ENCODE data around the gene CA10. TPM values are rescaled to one million over a fixed set of nuclear protein-coding genes. Genes with fewer than 3 reads are reported as not detected.

CA10 gene
- total RNA-seq, 1 donor from 2014 or later = 10.4 TPM

DNA sequence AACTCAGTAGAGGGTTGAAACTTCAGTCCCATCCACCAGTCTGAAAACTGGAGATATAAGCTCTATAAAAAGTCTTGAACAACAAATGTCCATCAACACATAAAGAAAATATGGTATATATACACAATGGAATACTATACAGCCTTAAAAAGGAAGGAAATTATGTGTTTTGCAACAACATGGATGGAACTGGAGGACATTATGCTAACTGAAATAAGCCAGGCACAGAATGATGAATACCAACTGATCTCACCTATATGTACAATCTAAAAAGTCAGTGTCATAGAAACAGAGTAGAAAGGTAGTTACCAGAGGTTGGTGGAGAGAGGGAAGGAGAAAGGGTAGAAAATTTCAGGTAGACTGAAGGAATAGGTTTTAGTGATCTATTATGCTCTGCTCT lies 438.1 kb downstream of the CA10 start:
- no peaks in the 10 kb centered on the region for H3K9me3 ChIP-seq (ENCODE audit: control insufficient read depth in 3 of 3, low read length in 3 of 3)
- H3K27ac ChIP-seq (ENCODE audit: low read depth, low read length) = no peak overlapping the region
- H3K4me1 ChIP-seq (ENCODE audit: control insufficient read depth in 3 of 3, insufficient read depth in 3 of 3, low read length in 3 of 3) = no peaks in the 10 kb centered on the region
- H3K4me3 ChIP-seq (ENCODE audit: low read length in 3 of 3) = no peak overlapping the region
- H3K36me3 ChIP-seq (ENCODE audit: control insufficient read depth in 3 of 3, insufficient read depth in 3 of 3, low read length in 3 of 3) = no peaks in the 10 kb centered on the region
- no peak overlapping the region for H3K9ac ChIP-seq (ENCODE audit: low read depth in 1 of 3, low read length in 3 of 3)
- no peaks in the 10 kb centered on the region for H3K27me3 ChIP-seq (ENCODE audit: control insufficient read depth in 3 of 3, insufficient read depth in 3 of 3, low read length in 3 of 3)

DNA sequence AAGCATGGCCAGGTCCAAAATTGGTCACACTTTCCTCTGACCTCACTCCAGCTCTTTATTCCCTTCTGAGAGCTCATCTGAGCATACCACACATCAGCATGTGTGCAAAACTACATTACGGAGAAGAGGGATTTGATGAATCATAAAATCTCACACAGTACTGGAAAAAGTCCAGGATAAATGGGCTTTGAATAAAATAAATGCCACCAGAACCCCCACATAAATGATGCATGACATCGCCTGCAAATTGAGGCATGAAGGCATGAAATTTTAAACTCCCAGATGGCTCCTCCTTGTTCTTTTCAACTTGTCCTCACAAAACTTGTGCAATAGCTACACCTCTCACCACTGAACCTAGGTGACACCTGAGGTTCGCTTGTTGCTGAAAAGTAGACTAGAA lies 439.5 kb downstream of the CA10 start:
- H3K9ac ChIP-seq (ENCODE audit: low read depth in 1 of 3, low read length in 3 of 3) = no peak overlapping the region
- no peak overlapping the region for H3K27ac ChIP-seq (ENCODE audit: low read depth, low read length)
- no peaks in the 10 kb centered on the region for H3K4me1 ChIP-seq (ENCODE audit: control insufficient read depth in 3 of 3, insufficient read depth in 3 of 3, low read length in 3 of 3)

DNA sequence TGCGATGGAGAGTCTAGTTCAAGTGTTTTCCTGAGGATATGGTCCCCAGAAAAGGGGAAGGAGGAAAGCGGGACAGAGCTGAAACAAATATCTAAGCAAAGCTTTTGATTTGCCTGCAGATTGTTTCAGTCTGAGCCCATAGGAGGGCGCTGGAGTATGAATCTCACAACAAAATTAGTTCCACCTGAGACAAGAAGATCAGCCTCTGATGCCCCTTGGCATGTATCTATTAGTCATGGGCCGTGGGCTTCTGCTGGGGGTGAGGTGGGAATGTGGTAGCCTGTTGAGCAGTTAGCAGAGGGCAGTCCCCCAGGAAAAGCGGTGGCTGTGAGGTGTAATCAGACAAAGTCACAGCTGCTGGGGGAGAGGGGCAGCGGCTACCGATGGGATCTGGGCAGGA lies 446.9 kb downstream of the CA10 start:
- H3K9me3 ChIP-seq (ENCODE audit: control insufficient read depth in 3 of 3, low read length in 3 of 3) = no peaks in the 10 kb centered on the region
- no peaks in the 10 kb centered on the region for H3K36me3 ChIP-seq (ENCODE audit: control insufficient read depth in 3 of 3, insufficient read depth in 3 of 3, low read length in 3 of 3)
- no peak overlapping the region for H3K27ac ChIP-seq (ENCODE audit: low read depth, low read length)
- no peak overlapping the region for H3K4me3 ChIP-seq (ENCODE audit: low read length in 3 of 3)
- no peak overlapping the region for H3K9ac ChIP-seq (ENCODE audit: low read depth in 1 of 3, low read length in 3 of 3)
- no peaks in the 10 kb centered on the region for H3K4me1 ChIP-seq (ENCODE audit: control insufficient read depth in 3 of 3, insufficient read depth in 3 of 3, low read length in 3 of 3)
- H3K27me3 ChIP-seq (ENCODE audit: control insufficient read depth in 3 of 3, insufficient read depth in 3 of 3, low read length in 3 of 3) = no peaks in the 10 kb centered on the region

More for the DNA sequence above, 439.5 kb downstream of the CA10 start:
- Histone ChIP-seq H3K27me3 (ENCODE audit: control insufficient read depth in 3 of 3, insufficient read depth in 3 of 3, low read length in 3 of 3) (no peaks in the 10 kb centered on the region), H3K36me3 (ENCODE audit: control insufficient read depth in 3 of 3, insufficient read depth in 3 of 3, low read length in 3 of 3) (no peaks in the 10 kb centered on the region), H3K4me3 (ENCODE audit: low read length in 3 of 3) (no peak overlapping the region), H3K9me3 (ENCODE audit: control insufficient read depth in 3 of 3, low read length in 3 of 3) (no peaks in the 10 kb centered on the region)

DNA sequence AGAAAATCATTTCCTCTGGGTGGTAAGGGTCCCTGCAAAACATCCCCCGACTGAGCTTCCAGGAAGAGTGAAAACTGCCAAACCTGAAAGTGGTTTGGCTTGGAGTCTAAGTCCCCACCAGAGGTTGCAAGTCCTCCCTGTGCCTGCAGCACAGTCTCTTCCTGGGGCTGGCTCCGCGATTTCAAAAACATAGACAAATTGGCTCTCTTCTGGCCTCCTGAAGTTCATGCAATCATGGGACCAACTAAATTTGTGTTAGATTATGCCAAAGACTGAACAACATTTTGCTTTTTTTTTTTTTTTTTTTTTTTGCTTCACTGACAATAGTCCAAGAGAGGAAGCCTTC lies 447.9 kb downstream of the CA10 start:
- no peaks in the 10 kb centered on the region for H3K4me1 ChIP-seq (ENCODE audit: control insufficient read depth in 3 of 3, insufficient read depth in 3 of 3, low read length in 3 of 3)
- H3K36me3 ChIP-seq (ENCODE audit: control insufficient read depth in 3 of 3, insufficient read depth in 3 of 3, low read length in 3 of 3) = no peaks in the 10 kb centered on the region
- no peaks in the 10 kb centered on the region for H3K27me3 ChIP-seq (ENCODE audit: control insufficient read depth in 3 of 3, insufficient read depth in 3 of 3, low read length in 3 of 3)
- H3K9me3 ChIP-seq (ENCODE audit: control insufficient read depth in 3 of 3, low read length in 3 of 3) = no peaks in the 10 kb centered on the region
- H3K4me3 ChIP-seq (ENCODE audit: low read length in 3 of 3) = no peak overlapping the region
- no peak overlapping the region for H3K27ac ChIP-seq (ENCODE audit: low read depth, low read length)
- no peak overlapping the region for H3K9ac ChIP-seq (ENCODE audit: low read depth in 1 of 3, low read length in 3 of 3)

DNA sequence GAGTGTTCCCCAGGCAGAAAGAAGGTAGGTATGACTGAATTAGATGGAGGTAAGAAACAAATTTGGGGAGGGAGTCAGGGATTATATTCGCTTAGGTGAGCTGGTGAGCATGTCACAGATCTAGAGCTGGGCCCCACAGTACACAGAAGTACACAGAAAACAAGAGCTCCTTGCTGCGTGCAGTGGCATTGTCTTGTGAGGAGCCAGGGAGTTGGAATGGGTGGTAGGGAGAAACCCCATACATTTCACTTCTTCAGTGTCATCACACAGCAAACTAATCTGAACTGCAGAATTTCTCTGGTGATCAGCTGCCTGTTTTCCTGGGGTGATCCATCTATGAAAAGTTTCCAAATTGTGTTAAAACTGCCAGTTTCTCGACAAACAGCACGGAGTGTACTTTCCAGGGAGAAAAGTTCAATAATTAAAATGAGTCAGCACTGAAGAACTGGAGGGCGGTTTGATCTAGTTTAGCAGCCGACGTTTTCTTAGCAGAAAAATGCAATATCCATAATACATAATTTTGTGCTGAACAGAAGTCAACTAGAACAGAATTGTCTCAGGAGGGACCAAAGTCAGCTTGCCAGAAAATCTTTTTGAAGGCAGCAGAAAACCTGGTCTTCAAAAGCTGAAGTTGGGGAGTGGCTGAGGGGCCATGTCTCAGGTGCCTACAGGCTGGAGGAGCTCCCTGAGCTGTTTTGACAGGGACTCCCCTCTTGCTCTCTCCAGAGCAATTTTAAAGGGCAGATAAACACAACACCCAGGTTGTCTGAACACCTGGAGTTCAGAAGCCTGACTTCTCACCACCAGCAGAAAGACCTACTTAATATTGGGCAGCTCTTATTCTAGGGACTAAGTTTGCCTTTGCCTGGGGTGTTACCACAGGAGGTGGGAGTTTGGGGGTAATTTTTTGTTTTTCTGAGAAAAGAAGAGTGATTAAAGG lies 448.6 kb downstream of the CA10 start:
- no peaks in the 10 kb centered on the region for H3K27me3 ChIP-seq (ENCODE audit: control insufficient read depth in 3 of 3, insufficient read depth in 3 of 3, low read length in 3 of 3)
- no peaks in the 10 kb centered on the region for H3K9me3 ChIP-seq (ENCODE audit: control insufficient read depth in 3 of 3, low read length in 3 of 3)
- H3K9ac ChIP-seq (ENCODE audit: low read depth in 1 of 3, low read length in 3 of 3) = no peak overlapping the region
- no peaks in the 10 kb centered on the region for H3K36me3 ChIP-seq (ENCODE audit: control insufficient read depth in 3 of 3, insufficient read depth in 3 of 3, low read length in 3 of 3)
- H3K4me3 ChIP-seq (ENCODE audit: low read length in 3 of 3) = no peak overlapping the region
- H3K27ac ChIP-seq (ENCODE audit: low read depth, low read length) = no peak overlapping the region
- H3K4me1 ChIP-seq (ENCODE audit: control insufficient read depth in 3 of 3, insufficient read depth in 3 of 3, low read length in 3 of 3) = no peaks in the 10 kb centered on the region

DNA sequence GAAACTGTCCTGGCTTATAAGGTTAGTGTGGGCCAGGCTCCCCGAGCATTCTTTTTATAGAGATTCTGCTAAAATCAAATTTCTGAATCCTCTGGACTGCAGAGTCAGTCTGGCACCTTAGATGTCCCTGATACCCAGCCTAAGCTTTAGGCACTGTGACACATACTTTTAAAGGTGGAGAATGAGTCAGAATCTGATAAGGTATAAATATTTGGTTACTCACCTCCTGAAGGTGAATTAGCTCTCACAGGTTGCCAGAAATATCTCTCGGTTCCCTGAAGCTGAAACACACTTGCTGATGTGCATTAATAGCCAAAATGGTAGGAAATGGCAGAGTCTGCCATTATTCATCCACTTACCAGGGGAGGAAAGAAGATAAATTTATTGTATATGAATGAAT lies 451.3 kb downstream of the CA10 start:
- Histone ChIP-seq H3K9ac (ENCODE audit: low read depth in 1 of 3, low read length in 3 of 3) (no peak overlapping the region), H3K27ac (ENCODE audit: low read depth, low read length) (no peak overlapping the region), H3K4me1 (ENCODE audit: control insufficient read depth in 3 of 3, insufficient read depth in 3 of 3, low read length in 3 of 3) (peaks cover 0 to 8% (median 4%) of the 10 kb centered on the region in 3 donors), H3K36me3 (ENCODE audit: control insufficient read depth in 3 of 3, insufficient read depth in 3 of 3, low read length in 3 of 3) (no peaks in the 10 kb centered on the region), H3K27me3 (ENCODE audit: control insufficient read depth in 3 of 3, insufficient read depth in 3 of 3, low read length in 3 of 3) (no peaks in the 10 kb centered on the region), H3K4me3 (ENCODE audit: low read length in 3 of 3) (no peak overlapping the region), H3K9me3 (ENCODE audit: control insufficient read depth in 3 of 3, low read length in 3 of 3) (no peaks in the 10 kb centered on the region)

DNA sequence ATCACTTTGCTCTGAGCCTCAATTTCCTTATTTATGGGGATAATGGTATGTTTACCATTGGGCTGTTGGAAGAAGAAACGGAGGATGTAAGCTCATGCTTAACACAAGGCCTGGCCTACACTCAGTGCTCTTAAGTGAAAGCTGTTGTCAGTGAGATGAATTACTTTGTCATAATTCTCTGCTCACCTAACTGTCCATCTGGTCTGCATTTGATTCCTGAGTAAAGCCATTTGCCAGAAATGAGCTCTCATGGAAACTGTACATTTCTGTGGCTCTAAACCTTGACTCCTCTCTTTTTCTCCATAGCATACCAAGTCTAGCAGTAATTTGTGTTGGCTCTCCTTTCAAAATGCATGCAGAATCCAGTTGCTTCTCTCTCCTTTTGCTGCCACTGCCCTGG lies 452.4 kb downstream of the CA10 start:
- H3K9ac ChIP-seq (ENCODE audit: low read depth in 1 of 3, low read length in 3 of 3) = no peak overlapping the region
- H3K4me3 ChIP-seq (ENCODE audit: low read length in 3 of 3) = no peak overlapping the region
- H3K9me3 ChIP-seq (ENCODE audit: control insufficient read depth in 3 of 3, low read length in 3 of 3) = no peaks in the 10 kb centered on the region
- no peaks in the 10 kb centered on the region for H3K27me3 ChIP-seq (ENCODE audit: control insufficient read depth in 3 of 3, insufficient read depth in 3 of 3, low read length in 3 of 3)
- peaks cover 0 to 8% (median 4%) of the 10 kb centered on the region in 3 donors for H3K4me1 ChIP-seq (ENCODE audit: control insufficient read depth in 3 of 3, insufficient read depth in 3 of 3, low read length in 3 of 3)
- H3K27ac ChIP-seq (ENCODE audit: low read depth, low read length) = no peak overlapping the region
- no peaks in the 10 kb centered on the region for H3K36me3 ChIP-seq (ENCODE audit: control insufficient read depth in 3 of 3, insufficient read depth in 3 of 3, low read length in 3 of 3)

DNA sequence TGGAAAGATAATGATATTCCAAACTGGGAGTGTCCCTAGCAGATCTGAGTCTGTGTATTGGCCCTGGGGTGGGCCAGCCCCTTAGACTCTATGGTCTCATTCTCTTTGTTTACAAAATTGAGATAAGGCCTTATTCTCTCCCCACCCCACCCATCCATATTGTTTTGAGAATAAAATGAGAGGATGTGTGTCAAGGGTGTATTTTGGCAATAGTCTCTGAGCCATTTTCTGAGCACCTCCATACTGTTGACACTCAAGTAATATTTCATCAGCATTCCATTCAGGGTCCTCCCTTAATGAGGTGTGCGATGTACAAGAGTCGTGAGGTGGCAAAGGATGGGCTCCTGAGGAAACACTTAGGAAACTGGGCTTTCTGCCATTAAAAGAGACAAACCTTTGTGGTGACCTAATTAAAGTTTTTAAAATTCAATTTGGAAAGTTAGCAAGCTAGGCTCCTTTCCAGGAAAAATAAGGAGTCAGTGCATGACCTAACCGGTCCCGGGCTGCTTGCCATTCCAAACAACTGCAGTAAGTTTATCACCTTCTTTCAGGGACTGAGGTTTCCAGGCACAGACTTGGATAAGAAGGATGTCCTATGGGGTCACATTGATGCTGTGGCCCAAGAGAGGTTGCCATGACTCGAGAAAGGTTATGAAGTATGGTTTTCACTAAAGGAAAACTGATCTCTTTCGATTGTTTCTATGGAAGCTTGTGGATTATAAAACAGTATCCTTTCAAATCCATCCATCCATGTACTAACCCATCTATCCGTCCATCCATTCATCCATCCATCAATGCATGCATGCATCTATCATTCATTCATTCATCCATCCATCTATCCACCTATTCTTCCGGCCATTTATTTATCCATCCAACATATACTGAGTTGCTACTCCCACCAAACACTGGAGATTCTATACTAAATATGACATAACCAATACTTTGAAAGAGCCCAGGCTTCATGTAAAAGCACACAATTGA lies 454.9 kb downstream of the CA10 start:
- no peak overlapping the region for H3K27ac ChIP-seq (ENCODE audit: low read depth, low read length)
- no peak overlapping the region for H3K4me3 ChIP-seq (ENCODE audit: low read length in 3 of 3)
- no peak overlapping the region for H3K9ac ChIP-seq (ENCODE audit: low read depth in 1 of 3, low read length in 3 of 3)
- H3K36me3 ChIP-seq (ENCODE audit: control insufficient read depth in 3 of 3, insufficient read depth in 3 of 3, low read length in 3 of 3) = no peaks in the 10 kb centered on the region
- H3K27me3 ChIP-seq (ENCODE audit: control insufficient read depth in 3 of 3, insufficient read depth in 3 of 3, low read length in 3 of 3) = no peaks in the 10 kb centered on the region
- H3K4me1 ChIP-seq (ENCODE audit: control insufficient read depth in 3 of 3, insufficient read depth in 3 of 3, low read length in 3 of 3) = peaks cover 0 to 8% (median 4%) of the 10 kb centered on the region in 3 donors
- H3K9me3 ChIP-seq (ENCODE audit: control insufficient read depth in 3 of 3, low read length in 3 of 3) = no peaks in the 10 kb centered on the region

DNA sequence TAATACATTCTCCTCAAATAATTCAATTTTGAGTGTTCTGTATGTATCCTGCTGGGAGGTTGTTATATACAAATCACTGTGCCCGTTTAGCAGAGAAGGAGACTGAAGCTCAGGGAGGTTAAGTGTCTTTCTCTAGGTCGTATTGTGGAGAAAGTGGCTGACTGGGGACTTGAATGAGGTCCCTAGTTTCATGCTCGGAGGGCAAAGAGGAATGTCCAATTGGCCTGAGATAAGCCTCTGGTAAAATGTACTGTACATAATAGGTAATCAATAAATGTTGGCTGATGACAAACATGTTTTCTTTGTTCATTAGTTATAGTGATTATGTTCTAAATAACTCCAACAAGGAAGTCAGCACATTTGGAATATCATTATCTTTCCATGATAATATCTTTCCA lies 455.6 kb downstream of the CA10 start:
- H3K4me3 ChIP-seq (ENCODE audit: low read length in 3 of 3) = no peak overlapping the region
- no peaks in the 10 kb centered on the region for H3K27me3 ChIP-seq (ENCODE audit: control insufficient read depth in 3 of 3, insufficient read depth in 3 of 3, low read length in 3 of 3)
- no peak overlapping the region for H3K9ac ChIP-seq (ENCODE audit: low read depth in 1 of 3, low read length in 3 of 3)
- no peaks in the 10 kb centered on the region for H3K36me3 ChIP-seq (ENCODE audit: control insufficient read depth in 3 of 3, insufficient read depth in 3 of 3, low read length in 3 of 3)
- no peak overlapping the region for H3K27ac ChIP-seq (ENCODE audit: low read depth, low read length)
- H3K4me1 ChIP-seq (ENCODE audit: control insufficient read depth in 3 of 3, insufficient read depth in 3 of 3, low read length in 3 of 3) = peaks cover 0 to 8% (median 4%) of the 10 kb centered on the region in 3 donors
- no peaks in the 10 kb centered on the region for H3K9me3 ChIP-seq (ENCODE audit: control insufficient read depth in 3 of 3, low read length in 3 of 3)

DNA sequence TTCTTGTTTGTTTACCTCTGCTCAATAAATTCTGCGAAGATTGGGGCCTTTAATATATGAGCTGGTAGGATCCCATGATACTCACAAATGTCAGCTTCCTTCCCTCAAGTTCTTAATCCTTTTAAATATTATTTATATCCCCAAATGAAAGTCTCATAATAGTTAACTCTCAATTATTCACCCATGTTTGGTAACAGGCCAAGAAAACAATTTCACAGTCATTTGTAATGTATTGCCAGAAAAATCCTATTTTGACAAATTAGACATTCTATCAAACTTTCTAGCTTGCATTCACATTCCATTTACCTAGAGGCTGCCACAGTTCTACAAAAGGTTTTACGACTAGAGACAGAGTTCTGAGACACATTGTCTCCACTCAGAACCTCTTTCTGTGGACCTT lies 457.0 kb downstream of the CA10 start:
- Histone ChIP-seq H3K9ac (ENCODE audit: low read depth in 1 of 3, low read length in 3 of 3) (no peak overlapping the region), H3K4me3 (ENCODE audit: low read length in 3 of 3) (no peak overlapping the region), H3K36me3 (ENCODE audit: control insufficient read depth in 3 of 3, insufficient read depth in 3 of 3, low read length in 3 of 3) (no peaks in the 10 kb centered on the region), H3K9me3 (ENCODE audit: control insufficient read depth in 3 of 3, low read length in 3 of 3) (no peaks in the 10 kb centered on the region), H3K27ac (ENCODE audit: low read depth, low read length) (no peak overlapping the region), H3K4me1 (ENCODE audit: control insufficient read depth in 3 of 3, insufficient read depth in 3 of 3, low read length in 3 of 3) (peaks cover 0 to 8% (median 4%) of the 10 kb centered on the region in 3 donors), H3K27me3 (ENCODE audit: control insufficient read depth in 3 of 3, insufficient read depth in 3 of 3, low read length in 3 of 3) (no peaks in the 10 kb centered on the region)
